NCI-H526 treated with DMSO at 0.1 percent for 48 hours (cell line): ENCODE measurements around the gene KLHDC1.
A peak's percentile ranks its signal among the peaks of the same experiment; 100 is the strongest.
"Not testable (repeated sequence)": the region's sequence is repeated elsewhere in the genome, so short reads cannot be mapped to it uniquely, and the experiment has no call there.

Source experiments
- DNase-seq: peaks from one replicate; lab custom pipeline; 2025; lab: John Stamatoyannopoulos, UW

KLHDC1 gene

GRCh38 chr14:49721733-49722435 lies 29.0 kb downstream of the KLHDC1 start:
- not testable (repeated sequence) for DNase-seq

DNA sequence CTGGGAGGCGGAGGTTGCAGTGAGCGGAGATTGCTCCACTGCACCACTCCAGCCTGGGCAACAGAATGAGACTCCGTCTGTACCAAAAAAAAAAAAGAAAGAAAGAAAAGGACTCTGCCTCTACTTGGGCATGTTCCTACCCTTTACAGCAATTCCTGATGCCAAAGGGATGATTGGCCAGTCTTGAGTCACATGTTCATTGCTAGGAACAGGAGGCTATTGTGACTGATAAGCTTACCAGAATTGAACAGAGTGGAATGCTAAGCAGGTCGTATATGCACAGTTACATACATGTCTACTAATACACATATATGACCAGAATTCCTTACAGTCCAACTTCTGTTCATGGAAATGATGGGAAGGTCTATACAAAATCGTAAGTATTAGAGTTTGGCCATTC lies 34.3 kb downstream of the KLHDC1 start:
- no peak for DNase-seq

- DNase-seq = no peak
These were observed 40.0 kb downstream of the KLHDC1 start for GRCh38 chr14:49732896-49733295.

DNA sequence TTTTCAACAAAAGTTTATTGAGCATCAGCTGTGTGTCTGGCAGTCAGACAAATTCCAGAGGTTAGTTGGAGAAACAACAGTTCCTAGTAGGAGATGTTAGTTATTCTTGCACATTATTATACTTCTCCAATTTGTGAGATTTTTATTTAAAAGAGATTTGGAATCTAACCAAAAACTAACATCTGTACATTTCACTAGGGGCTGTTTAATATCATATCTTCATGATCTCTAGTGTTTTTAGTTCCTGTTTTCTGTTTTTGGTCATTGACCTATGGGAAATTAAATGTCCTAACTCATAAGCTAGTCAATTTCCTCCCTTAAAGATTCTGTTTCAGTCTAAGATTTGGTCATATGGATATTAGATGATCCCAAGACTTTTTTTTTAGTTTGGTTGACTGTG lies 40.9 kb downstream of the KLHDC1 start:
- DNase-seq = no peak

GRCh38 chr14:49735669-49736068 lies 42.7 kb downstream of the KLHDC1 start:
- DNase-seq = not testable (repeated sequence)

GRCh38 chr14:49745191-49745590 lies 52.3 kb downstream of the KLHDC1 start:
- DNase-seq = no peak

- DNase-seq = not testable (repeated sequence)
These were observed 53.6 kb downstream of the KLHDC1 start for GRCh38 chr14:49746476-49746875.

DNA sequence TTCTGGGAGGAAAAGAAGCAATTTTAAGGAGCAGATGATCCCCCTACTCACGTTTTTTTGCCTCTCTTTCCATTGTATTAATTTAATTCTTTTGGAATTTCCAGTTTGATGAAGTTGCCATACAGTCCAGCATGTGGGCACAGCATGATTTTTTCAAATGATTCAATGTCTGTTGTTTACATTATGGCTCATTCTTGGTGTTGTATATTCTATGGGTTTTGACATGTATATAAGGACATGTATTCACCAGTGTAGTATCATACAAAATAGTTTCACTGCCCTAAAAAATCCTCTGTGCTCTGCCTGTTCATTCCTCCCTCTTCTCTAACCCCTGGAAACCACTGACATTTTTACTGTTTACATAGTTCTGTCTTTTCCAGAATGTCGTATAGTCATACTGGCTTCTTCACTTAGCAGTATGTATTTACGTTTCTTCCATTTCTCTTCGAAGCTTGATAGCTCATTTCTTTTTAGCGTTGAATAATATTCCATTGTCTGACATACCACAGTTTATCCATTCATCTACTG lies 61.7 kb downstream of the KLHDC1 start:
- no peak for DNase-seq

GRCh38 chr14:49755378-49755777 lies 62.5 kb downstream of the KLHDC1 start:
- no peak for DNase-seq

DNA sequence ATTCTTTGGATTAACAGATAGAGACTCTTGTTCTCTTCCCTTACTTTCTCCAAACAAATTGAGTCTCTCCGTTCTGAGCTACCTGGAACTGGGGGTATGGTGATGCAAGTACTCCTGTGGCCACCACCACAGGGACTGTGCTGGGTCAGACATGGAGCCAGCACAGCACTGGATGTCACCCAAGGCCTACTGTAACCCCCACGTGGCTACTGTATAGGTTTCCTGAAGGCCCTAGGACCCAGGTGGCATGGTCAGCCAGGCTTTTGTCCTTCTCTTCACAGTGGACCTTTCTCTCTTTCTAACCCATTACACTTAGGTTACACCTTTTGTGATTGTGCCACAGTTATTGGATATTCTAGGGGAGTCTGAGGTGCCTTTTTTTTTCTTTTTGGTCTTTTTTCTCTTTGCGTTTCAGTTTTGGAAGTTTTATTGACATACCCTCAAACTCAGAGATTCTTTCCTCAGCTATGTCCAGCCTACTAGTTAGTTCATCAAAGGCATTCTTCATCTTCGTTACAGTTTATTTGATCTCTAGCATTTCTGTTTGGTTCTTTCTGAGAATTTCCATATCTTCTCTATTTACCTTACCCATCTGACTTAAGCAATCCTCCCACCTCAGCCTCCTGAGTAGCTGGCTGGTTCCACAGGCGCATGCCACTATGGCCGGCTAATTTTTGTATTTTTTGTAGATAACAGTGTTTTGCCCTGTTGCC lies 69.1 kb downstream of the KLHDC1 start:
- no peak for DNase-seq

DNA sequence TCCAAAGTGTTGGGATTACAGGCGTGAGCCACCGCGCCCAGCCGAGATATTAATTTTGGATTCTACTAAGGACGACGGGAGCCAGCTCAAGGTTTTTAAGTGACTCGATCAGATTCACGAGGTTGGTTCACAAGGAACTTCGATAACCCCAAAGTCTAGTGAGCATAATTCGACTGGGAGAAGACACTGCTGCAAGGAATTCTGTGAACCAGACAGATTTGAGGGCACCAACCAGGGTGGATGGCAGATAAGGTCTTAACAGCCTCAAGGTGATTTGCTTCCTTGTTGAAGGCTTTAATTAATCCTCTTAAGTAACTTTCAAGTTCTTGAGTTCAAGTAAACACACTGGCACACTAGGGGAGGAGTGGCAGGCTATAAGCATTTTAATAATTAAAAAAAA lies 73.9 kb downstream of the KLHDC1 start:
- no peak for DNase-seq

DNA sequence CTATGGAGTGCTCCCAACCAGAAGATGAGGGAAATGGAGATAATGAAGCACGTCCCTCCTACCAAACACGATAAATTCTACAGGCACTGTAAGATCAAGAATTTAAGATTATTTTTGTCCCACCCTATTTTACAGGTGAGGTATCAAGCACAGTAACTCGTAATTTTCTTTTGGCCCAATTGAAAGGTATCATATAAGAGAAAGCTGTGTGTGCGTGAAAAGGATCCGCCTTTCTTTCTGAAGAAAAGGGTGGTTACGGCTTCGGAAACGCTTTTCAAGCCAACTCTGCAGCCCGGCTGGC lies 74.3 kb downstream of the KLHDC1 start:
- no peak for DNase-seq

GRCh38 chr14:49767571-49768300 lies 74.8 kb downstream of the KLHDC1 start, which contains the start of gene KLHDC2:
KLHDC2 (plus strand) TSS chr14:49768153; CDS start chr14:49768469, 316 bp downstream.
- peak; percentile 78 for DNase-seq

DNA sequence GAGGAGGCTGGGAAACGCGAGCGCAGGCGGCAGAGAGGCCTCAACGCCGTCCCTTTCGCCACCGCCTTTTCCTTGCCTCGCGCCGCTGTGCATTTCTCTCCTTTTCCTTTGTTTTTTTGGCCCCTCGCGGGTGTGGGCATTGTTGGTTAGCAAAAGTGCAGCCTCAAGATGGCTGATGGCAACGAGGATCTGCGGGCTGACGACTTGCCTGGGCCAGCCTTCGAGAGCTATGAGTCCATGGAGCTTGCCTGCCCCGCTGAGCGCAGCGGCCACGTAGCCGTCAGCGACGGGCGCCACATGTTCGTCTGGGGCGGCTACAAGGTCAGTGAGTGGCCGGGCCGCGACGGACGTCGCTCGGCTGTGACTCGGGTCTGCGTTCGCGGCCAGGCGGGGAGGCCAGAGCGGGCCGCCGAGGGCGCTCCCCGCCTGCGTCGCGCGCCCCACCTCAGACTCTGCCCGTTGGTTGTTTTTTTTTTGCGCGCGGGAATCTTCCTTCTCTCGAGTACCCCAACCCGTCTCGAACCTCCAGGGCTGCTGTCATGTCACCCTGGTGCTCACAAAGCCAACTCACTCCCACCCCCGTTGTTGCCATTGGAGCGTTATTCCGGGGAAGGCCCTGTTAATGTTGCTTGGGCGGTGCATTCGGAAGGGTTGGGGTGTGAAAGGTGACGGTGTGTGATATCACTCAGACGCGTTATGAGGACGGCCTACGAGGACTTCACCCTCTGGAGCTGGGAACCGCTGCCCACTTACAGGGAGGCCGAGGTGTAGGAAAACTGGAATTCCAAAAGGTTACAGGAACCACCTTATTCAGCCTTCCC lies 75.6 kb downstream of the KLHDC1 start:
- peak; percentile 33 for DNase-seq

DNA sequence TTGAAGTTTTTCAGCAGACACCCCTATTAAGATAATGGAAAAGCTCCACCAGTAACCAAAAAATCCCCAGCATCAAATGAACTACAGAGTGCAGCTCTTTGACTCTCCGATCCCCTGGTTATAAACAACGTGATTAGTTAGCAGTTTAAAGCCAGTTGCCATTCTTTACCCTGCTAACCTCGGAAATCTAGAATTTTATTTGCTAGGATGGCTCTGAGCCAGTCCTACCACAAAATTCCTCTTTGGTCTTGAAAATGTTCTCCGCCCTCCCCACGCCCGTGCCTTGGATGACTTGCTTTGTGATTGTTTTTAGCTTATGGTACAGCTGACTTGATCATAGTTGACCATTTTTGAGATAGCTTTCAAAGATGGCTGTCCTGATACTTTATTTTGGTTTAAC lies 76.3 kb downstream of the KLHDC1 start:
- DNase-seq = no peak

GRCh38 chr14:49769581-49770211 lies 76.8 kb downstream of the KLHDC1 start:
- DNase-seq = no peak

GRCh38 chr14:49770212-49770817 lies 77.4 kb downstream of the KLHDC1 start:
- peak; percentile 89 for DNase-seq

DNA sequence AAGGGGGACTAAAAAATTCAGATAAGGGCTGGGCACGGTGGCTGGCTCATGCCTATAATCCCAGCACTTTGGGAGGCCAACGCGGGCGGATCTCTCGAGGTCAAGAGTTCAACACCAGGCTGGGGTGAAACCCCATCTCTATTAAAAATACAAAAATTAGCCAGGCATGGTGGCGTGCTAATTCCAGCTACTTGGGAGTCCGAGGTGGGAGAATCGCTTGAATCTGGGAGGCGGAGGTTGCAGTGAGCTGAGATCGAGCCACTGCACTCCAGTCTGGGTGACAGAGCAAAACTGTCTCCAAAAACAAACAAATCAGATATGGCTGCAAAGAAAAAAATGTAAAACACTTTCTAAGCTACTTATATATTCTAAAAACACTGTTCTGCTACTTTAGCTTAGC lies 78.8 kb downstream of the KLHDC1 start:
- DNase-seq = not testable (repeated sequence)

DNA sequence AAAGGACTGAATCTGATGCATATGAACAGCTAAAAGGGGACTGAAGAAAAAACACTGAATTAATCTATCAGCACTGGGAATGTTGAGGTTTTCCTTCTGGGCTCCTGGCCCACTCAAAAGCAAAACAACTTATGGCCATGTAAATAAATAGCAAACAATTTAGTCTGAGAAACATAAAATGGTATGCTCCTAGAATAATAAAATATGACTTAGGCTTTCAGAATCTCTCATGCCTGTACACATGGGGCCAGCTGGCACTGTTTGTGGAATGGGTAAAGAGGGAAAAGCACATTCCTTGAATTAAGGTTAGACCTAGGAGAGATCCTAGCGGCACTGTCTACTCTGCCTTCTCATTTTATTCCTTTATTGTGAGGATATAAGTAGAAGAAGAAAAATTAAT lies 81.2 kb downstream of the KLHDC1 start:
- no peak for DNase-seq

DNA sequence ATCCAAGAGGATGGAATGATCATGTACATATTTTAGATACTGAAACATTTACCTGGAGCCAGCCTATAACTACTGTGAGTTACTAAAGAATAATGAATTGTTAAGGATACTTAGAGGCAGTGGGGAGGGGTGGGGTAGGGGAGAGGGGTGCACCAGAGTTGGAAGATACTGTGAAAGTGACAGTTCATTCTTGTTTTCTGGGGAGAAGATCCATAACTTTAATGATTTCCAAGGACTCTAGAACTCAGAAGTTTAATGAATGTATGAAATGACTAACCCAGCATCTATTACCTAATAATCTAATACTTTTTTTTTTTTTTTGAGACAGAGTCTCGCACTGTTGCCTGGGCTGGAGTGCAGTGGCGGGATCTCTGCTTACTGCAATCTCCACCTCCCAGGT lies 85.5 kb downstream of the KLHDC1 start:
- no peak for DNase-seq

GRCh38 chr14:49781040-49781439 lies 88.1 kb downstream of the KLHDC1 start:
- not testable (repeated sequence) for DNase-seq
